Activated T-cell treated with anti-CD3 and anti-CD28 coated beads, Interleukin-2, amount 50 U/mL, for 1 hour (primary cell): ENCODE results near the gene PHF21B.
"Not testable (repeated sequence)": the region's sequence is repeated elsewhere in the genome, so short reads cannot be mapped to it uniquely, and the experiment has no call there.

Experiments used
- DNase-seq: peaks from one replicate; pipeline ENCODE4 v3.0.0-alpha.2; 2020

Gene PHF21B

GRCh38 chr22:45009606-45010531 is at the start of gene PHF21B:
Gene PHF21B (minus strand): TSS chr22:45010005. CDS start chr22:45009549, 456 bp downstream.
- DNase-seq: no peak

GRCh38 chr22:45059296-45059695 is 49.5 kb upstream of the PHF21B start:
- DNase-seq: no peak

- DNase-seq: no peak
Measured at GRCh38 chr22:45058622-45058912, 48.8 kb upstream of the PHF21B start.

- DNase-seq: no peak
Measured at GRCh38 chr22:45055936-45056335, 46.1 kb upstream of the PHF21B start.

GRCh38 chr22:45053571-45053970 is 43.8 kb upstream of the PHF21B start:
- DNase-seq: no peak

GRCh38 chr22:45053094-45053493 is 43.3 kb upstream of the PHF21B start:
- DNase-seq: no peak

- not testable (repeated sequence) for DNase-seq
Measured at GRCh38 chr22:45052665-45053064, 42.9 kb upstream of the PHF21B start.

- DNase-seq: no peak
Measured at GRCh38 chr22:45051946-45052345, 42.1 kb upstream of the PHF21B start.

GRCh38 chr22:45051419-45051818 is 41.6 kb upstream of the PHF21B start:
- DNase-seq: no peak

GRCh38 chr22:45047260-45047659 is 37.5 kb upstream of the PHF21B start:
- DNase-seq: no peak

- no peak for DNase-seq
Measured at GRCh38 chr22:45045208-45045607, 35.4 kb upstream of the PHF21B start.

- DNase-seq: no peak
Measured at GRCh38 chr22:45042263-45042662, 32.5 kb upstream of the PHF21B start.

GRCh38 chr22:45039133-45039532 is 29.3 kb upstream of the PHF21B start:
- DNase-seq: no peak

GRCh38 chr22:45036154-45036553 is 26.3 kb upstream of the PHF21B start:
- DNase-seq: no peak

GRCh38 chr22:45034821-45035220 is 25.0 kb upstream of the PHF21B start:
- no peak for DNase-seq

- DNase-seq: no peak
Measured at GRCh38 chr22:45034156-45034555, 24.4 kb upstream of the PHF21B start.

GRCh38 chr22:45033136-45033535 is 23.3 kb upstream of the PHF21B start:
- no peak for DNase-seq

GRCh38 chr22:45031629-45032403 is 22.0 kb upstream of the PHF21B start:
- DNase-seq: no peak

GRCh38 chr22:45029501-45029900 is 19.7 kb upstream of the PHF21B start:
- no peak for DNase-seq

- no peak for DNase-seq
Measured at GRCh38 chr22:45026511-45026910, 16.7 kb upstream of the PHF21B start.

GRCh38 chr22:45023431-45023830 is 13.6 kb upstream of the PHF21B start:
- no peak for DNase-seq

- no peak for DNase-seq
Measured at GRCh38 chr22:45019861-45020655, 10.3 kb upstream of the PHF21B start.

GRCh38 chr22:45014654-45015053 is 4.8 kb upstream of the PHF21B start:
- DNase-seq: no peak
